22Rv1 (cell line): Measurements from ENCODE around the gene INSC.

Experiments
- ZFX ChIP-seq: fragments of 450-650 bp; IDR thresholded peaks from 2 replicates; pipeline ENCODE4 v1.6.1; 2017; ENCODE audit warnings: antibody characterized with exemption, borderline replicate concordance
- TF ChIP-seq, protein P1 (sequence below): fragments of 450-650 bp; IDR thresholded peaks from 2 replicates; pipeline ENCODE4 v1.5.1; 2017; ENCODE audit warnings: mild to moderate bottlenecking

DNA sequence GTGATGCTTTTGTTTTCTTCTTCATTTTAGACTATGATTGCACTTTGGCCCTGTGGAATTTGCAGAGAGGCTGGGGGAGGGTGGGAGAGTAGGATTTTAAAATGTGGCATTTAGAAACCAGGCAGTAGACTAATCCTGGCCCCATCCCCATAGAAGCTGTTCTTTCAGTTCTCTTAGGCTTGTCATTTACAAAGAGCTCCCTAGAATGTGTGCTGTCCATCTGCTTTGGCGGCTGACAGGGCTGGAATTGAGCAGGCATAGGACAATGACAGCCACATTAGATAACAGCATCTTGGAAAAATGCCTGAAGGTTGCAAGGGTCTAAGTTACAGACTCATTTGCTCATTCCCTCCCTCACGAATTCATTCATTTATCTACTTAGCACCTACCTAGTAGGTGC is 9.8 kb downstream of the INSC start:
- TF ChIP-seq, protein P1, sequence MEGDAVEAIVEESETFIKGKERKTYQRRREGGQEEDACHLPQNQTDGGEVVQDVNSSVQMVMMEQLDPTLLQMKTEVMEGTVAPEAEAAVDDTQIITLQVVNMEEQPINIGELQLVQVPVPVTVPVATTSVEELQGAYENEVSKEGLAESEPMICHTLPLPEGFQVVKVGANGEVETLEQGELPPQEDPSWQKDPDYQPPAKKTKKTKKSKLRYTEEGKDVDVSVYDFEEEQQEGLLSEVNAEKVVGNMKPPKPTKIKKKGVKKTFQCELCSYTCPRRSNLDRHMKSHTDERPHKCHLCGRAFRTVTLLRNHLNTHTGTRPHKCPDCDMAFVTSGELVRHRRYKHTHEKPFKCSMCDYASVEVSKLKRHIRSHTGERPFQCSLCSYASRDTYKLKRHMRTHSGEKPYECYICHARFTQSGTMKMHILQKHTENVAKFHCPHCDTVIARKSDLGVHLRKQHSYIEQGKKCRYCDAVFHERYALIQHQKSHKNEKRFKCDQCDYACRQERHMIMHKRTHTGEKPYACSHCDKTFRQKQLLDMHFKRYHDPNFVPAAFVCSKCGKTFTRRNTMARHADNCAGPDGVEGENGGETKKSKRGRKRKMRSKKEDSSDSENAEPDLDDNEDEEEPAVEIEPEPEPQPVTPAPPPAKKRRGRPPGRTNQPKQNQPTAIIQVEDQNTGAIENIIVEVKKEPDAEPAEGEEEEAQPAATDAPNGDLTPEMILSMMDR: no peak
- no peak for TF ChIP-seq ZFX
